HG03558 (cell line): ENCODE results near the gene DNAJC28.
"Not testable (repeated sequence)": the region's sequence is repeated elsewhere in the genome, so short reads cannot be mapped to it uniquely, and the experiment has no call there.

Experiments
- ATAC-seq: cut with Tn5 transposase; IDR thresholded peaks from one replicate; pipeline ENCODE4 v1.9.1; 2021; ENCODE audit warnings: moderate number of reproducible peaks; ENCODE audit not compliant: unreplicated experiment; ENCODE audit errors: extremely low read depth

DNAJC28 gene

GRCh38 chr21:33491373-33492102, at the start of gene DNAJC28:
Gene DNAJC28, minus strand, starts transcription at chr21:33491716. Its CDS starts 2,323 bp downstream, at chr21:33489393.
- peak; percentile 96 for ATAC-seq

DNA sequence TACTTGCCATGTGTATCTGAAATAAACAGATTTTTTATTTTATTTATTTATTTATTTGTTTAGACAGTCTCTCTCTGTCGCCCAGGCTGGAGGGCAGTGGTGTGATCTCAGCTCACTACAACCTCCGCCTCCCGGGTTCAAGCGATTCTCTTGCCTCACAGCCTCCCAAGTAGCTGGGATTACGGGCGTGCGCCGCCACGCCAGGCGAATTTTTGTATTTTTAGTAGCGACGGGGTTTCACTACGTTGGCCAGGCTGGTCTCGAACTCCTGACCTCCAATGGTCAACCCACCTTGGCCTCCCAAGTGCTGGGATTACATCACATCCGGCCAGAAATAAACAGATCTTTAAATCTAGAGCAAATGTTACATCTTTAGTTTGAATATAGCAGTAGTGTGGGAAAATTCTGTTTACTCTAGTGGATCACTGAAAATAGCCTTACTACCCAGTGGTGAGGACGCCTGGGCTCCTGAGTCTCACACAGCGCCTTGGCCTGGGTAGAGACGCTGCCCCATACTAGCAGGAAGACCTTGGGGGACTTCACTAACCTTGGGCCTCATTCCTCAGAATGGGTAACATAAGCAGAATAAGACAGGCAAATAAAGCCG, 49.7 kb upstream of the DNAJC28 start:
- no peak for ATAC-seq

GRCh38 chr21:33540711-33541104, 49.2 kb upstream of the DNAJC28 start:
- ATAC-seq = no peak

DNA sequence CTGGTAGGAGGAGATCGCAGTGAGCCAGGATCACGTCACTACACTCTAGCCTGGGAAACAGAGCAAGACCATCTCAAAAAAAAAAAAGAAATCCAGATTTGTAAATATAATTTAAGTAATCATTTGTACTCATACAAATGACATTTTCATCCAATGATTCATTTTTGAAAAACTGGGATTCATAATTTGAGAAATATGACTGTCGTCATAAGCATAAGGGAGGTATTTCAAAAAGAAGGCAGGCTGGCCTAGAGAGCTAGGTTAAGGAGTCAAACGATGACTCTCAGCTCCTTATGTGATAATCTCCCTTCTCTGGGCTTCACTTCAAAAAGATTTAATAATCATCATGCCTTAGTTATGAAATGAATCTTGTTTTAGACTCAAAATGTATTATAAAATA, 48.1 kb upstream of the DNAJC28 start:
- no peak for ATAC-seq

GRCh38 chr21:33537212-33537611, 45.7 kb upstream of the DNAJC28 start:
- no peak for ATAC-seq

DNA sequence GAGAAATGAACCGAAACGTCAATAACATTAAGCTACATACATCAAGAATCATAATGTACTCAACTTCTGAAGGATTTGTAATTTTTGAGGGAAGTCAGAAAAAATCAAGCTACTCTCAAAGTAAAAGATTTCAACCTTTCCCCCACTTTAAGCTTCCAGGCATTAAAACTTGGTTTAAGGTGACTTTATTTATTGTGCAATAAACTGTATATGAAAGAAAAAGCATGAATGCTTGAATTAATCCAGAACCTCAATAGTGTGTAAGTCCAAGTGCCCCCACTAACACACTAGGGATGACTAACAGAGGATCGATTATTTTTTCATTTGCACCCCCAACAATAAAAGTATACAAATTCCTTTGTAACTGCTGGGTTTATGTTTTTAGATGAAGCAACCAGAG, 39.5 kb upstream of the DNAJC28 start:
- ATAC-seq = no peak

- no peak for ATAC-seq
Observed at GRCh38 chr21:33522953-33523349, 31.4 kb upstream of the DNAJC28 start.

GRCh38 chr21:33522297-33522952, 30.9 kb upstream of the DNAJC28 start:
- no peak for ATAC-seq

DNA sequence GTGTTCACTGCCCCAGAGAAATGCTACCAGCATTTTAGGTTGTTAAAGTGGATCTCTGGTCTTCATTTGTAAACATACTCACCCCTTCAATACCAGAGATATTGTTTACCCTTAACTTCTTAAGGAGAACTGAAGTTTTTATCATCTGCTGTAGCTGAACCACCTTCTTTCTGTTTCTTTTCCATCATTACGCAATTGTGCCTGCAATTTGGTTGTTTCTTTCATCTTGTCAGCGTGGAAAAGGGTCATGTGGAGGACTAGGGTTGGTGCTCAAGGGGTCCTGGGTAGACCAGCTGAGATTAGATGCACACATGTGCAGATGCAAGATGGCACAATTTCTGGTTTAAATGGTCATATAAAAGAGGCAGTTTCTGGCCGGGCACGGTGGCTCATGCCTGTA, 27.4 kb upstream of the DNAJC28 start:
- ATAC-seq = no peak

DNA sequence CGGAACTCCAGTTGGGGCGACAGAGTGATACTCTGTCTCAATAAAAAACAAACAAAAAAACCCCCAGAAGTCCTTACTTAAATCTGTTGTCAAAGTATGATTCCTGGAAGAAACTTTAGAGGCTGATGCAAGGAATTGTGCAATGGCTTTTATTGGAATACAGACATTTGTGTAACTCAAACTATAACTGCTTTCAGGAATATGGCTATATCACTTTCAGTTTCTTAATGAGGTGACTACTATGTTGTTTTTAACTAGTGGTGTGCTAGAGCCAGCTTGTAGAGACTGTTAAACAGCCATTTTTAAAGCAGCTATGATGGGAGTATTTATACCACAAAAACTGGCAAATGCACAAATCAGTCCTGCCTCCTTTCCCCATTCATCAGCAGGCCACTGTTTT, 22.7 kb upstream of the DNAJC28 start:
- ATAC-seq = no peak

- ATAC-seq = no peak
Observed at GRCh38 chr21:33512481-33512880, 21.0 kb upstream of the DNAJC28 start.

DNA sequence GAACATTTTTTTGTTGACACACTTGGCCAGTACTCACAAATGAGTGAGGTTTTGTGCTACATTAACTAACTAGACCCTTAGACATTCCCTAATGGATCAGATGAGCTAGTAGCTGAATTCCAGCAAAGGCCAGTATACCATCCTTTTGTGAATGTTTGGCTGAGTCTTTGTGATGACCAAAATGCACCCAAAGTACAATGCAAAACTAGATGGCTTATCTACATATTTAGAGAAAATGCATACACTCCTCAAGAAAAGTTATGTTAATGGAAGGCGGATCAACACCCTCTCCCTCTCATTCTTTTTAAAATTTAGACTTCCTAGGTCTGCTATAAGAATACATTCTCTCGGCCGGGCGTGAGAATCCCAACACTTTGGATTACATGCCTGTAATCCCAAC, 20.1 kb upstream of the DNAJC28 start:
- ATAC-seq = no peak

- ATAC-seq = no peak
Observed at GRCh38 chr21:33510826-33511225, 19.3 kb upstream of the DNAJC28 start.

GRCh38 chr21:33507003-33507402, 15.5 kb upstream of the DNAJC28 start:
- ATAC-seq = not testable (repeated sequence)

- no peak for ATAC-seq
Observed at GRCh38 chr21:33505833-33506232, 14.3 kb upstream of the DNAJC28 start.

- ATAC-seq = no peak
Observed at GRCh38 chr21:33496345-33496744, 4.8 kb upstream of the DNAJC28 start.

DNA sequence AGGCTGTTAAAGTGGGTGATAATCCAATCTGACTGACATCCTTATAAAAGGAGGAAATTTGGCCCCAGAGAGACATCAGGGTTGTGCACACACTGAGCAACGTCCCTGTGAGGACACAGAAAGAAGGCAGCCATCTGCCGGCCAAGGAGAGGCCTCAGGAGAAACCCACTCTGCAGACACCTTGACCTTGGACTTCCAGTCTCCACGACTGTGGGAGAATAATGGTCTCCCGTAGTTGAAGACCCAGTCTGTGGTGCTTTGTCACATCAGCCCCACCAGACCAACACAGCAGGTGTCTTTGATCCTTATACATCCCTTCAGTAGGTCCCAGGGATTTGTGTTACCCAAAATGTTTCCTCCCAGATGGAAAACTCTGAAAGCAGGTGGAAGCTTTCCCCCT, 4.2 kb upstream of the DNAJC28 start:
- ATAC-seq = no peak

DNA sequence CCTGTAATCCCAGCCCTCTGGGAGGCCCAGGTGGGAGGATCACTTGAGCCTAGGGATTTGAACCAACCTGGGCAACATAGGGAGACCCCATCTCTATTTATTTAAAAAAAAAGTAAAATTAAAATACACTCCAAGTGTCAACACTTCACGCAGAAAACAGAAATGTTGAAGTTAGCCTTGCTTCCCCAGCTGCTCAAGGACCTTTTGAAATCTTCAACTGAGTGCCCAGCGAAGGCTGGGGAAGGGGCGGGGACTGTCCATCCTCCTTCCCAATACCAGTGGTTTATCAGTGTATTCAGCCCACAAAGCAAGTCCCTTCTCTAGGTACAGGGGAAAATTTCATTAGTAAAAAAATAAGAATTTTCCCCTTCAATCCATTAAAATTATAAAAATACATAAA, 2.2 kb upstream of the DNAJC28 start:
- no peak for ATAC-seq

GRCh38 chr21:33492571-33492970, 1.1 kb upstream of the DNAJC28 start:
- ATAC-seq = no peak

- no peak for ATAC-seq
Observed at GRCh38 chr21:33490991-33491372, 534 bp downstream of the DNAJC28 start.

GRCh38 chr21:33488936-33489335, 2.6 kb downstream of the DNAJC28 start:
- no peak for ATAC-seq

GRCh38 chr21:33487996-33488395, 3.5 kb downstream of the DNAJC28 start:
- no peak for ATAC-seq
